Measurements from ENCODE around the gene OPN4.

- TF ChIP-seq EZH2 (optimal IDR thresholded peaks at IDR 0.05; ENCODE audit: low read depth, low read length) (no peak), CTCF (IDR thresholded peaks at IDR 0.05; ENCODE audit: low read length) (no peak), EZH2phosphoT487 (IDR thresholded peaks at IDR 0.05; ENCODE audit: low read length) (no peak)
These were observed 16.5 kb downstream of the OPN4 start for GRCh38 chr10:86670876-86671275.

All from MM.1S (cell line).